Spleen (tissue), 7 donors: ENCODE results near the gene TTC32.

Source experiments
- CTCF ChIP-seq, 11 experiments: fragments of 200-600 bp in 7 of 11; fragments of 450-650 bp in 4 of 11; sonication (generic) in 4 of 11; IDR thresholded peaks in 8 of 11; conservative IDR thresholded peaks in 3 of 11; 1 replicate in 7 of 11; 2 replicates in 4 of 11; pipeline versions ENCODE4 v1.4.0 to v1.8.0; 2016 to 2021; ENCODE audit warnings: antibody characterized with exemption in 11 of 11, inconsistent platforms in 4 of 11, mild to moderate bottlenecking in 1 of 11
- POLR2A ChIP-seq, 3 donors: fragments of 450-650 bp; IDR thresholded peaks; one replicate each; pipeline ENCODE4 v1.5.1; 2017; ENCODE audit warnings: antibody characterized with exemption in 3 of 3, mild to moderate bottlenecking in 1 of 3
- POLR2AphosphoS5 ChIP-seq, 3 donors: sonication (generic); formaldehyde crosslinking; IDR thresholded peaks; one replicate each; pipeline ENCODE4 v1.5.1; 2017; ENCODE audit warnings: antibody characterized with exemption in 3 of 3
- donor health status: DM: no; HTN: no; CAD: no; lungs with moderate emphysema.
- donor health status: DM: no; HTN: no; CAD: no.
- donor health status: DM: no; HTN: no; CAD: no.

- no peak for TF ChIP-seq CTCF (IDR thresholded peaks at IDR 0.05 in 8 of 11, conservative IDR thresholded peaks at IDR 0.05 in 3 of 11)
- TF ChIP-seq POLR2AphosphoS5 (IDR thresholded peaks at IDR 0.05) = no peak
- no peak for TF ChIP-seq POLR2A (IDR thresholded peaks at IDR 0.05)
These were observed 51.4 kb downstream of the TTC32 start for GRCh38 chr2:19850056-19851050.
